Liver (tissue), 9 donors: ENCODE measurements around the gene HTATSF1. TPM values are rescaled to one million over a fixed set of nuclear protein-coding genes. Genes with fewer than 3 reads are reported as not detected.

ENCODE experiments used
- DNase-seq: peaks from one replicate; pipeline ENCODE4 v3.0.0-alpha.2; 2017; ENCODE audit warnings: low spot score
- H3K27ac ChIP-seq, 2 donors: one replicate each; pipeline ENCODE4 v1.7.0; 2013; ENCODE audit warnings: inconsistent platforms in 2 of 2, low read length in 2 of 2, control low read depth in 1 of 2, low read depth in 1 of 2, mild to moderate bottlenecking in 1 of 2
- H3K27me3 ChIP-seq, 4 donors: one replicate each; pipeline versions ENCODE4 v1.6.1 to v1.7.0; 2013; ENCODE audit warnings: low read length in 3 of 4, inconsistent platforms in 1 of 4, mild to moderate bottlenecking in 1 of 4, moderate library complexity in 1 of 4; ENCODE audit not compliant: control insufficient read depth in 4 of 4, insufficient read depth in 4 of 4
- H3K36me3 ChIP-seq, 4 donors: one replicate each; pipeline versions ENCODE4 v1.6.1 to v1.7.0; 2013; ENCODE audit warnings: low read length in 3 of 4, mild to moderate bottlenecking in 3 of 4, low read depth in 1 of 4, moderate library complexity in 1 of 4; ENCODE audit not compliant: control insufficient read depth in 4 of 4, insufficient read depth in 3 of 4
- H3K4me1 ChIP-seq, 4 donors: one replicate each; pipeline versions ENCODE4 v1.6.1 to v1.7.0; 2013; ENCODE audit warnings: low read length in 3 of 4, mild to moderate bottlenecking in 3 of 4, moderate library complexity in 1 of 4; ENCODE audit not compliant: control insufficient read depth in 4 of 4, insufficient read depth in 4 of 4
- H3K4me3 ChIP-seq, 3 donors: one replicate each; pipeline versions ENCODE4 v1.6.1 to v1.7.0; 2013; ENCODE audit warnings: low read length in 3 of 3, control low read depth in 1 of 3, low read depth in 1 of 3, mild to moderate bottlenecking in 1 of 3
- H3K9ac ChIP-seq, 2 donors: one replicate each; pipeline ENCODE4 v1.7.0; 2013; ENCODE audit warnings: low read length in 2 of 2, mild to moderate bottlenecking in 2 of 2, moderate library complexity in 2 of 2, control low read depth in 1 of 2, low read depth in 1 of 2
- H3K9me3 ChIP-seq, 4 donors: one replicate each; pipeline versions ENCODE4 v1.6.1 to v1.7.0; 2013; ENCODE audit warnings: low read length in 3 of 4; ENCODE audit not compliant: control insufficient read depth in 4 of 4
- CTCF ChIP-seq: fragments of 150-350 bp; IDR thresholded peaks from 2 replicates; pipeline ENCODE4 v1.5.1; 2017; ENCODE audit warnings: improper control_type of control experiment, low read depth, low read length; ENCODE audit not compliant: missing input control
- EGR1 ChIP-seq, 2 donors: IDR thresholded peaks; 2 replicates each; pipeline ENCODE4 v1.6.1; 2016 to 2018; ENCODE audit warnings: antibody characterized with exemption in 2 of 2, low read depth in 2 of 2
- FOXA1 ChIP-seq: IDR thresholded peaks from 2 replicates; pipeline ENCODE4 v1.6.1; 2016; ENCODE audit warnings: antibody characterized with exemption
- FOXA2 ChIP-seq: IDR thresholded peaks from 2 replicates; pipeline ENCODE4 v1.6.1; 2016; ENCODE audit warnings: antibody characterized with exemption
- GABPA ChIP-seq, 2 donors: IDR thresholded peaks in 1 of 2; conservative IDR thresholded peaks in 1 of 2; 2 replicates each; pipeline ENCODE4 v1.6.1; 2016; ENCODE audit warnings: antibody characterized with exemption in 2 of 2, mild to moderate bottlenecking in 1 of 2, moderate library complexity in 1 of 2
- HNF4A ChIP-seq, 2 donors: conservative IDR thresholded peaks; 2 replicates each; pipeline ENCODE4 v1.6.1; 2016; ENCODE audit warnings: antibody characterized with exemption in 2 of 2, mild to moderate bottlenecking in 2 of 2
- HNF4G ChIP-seq: IDR thresholded peaks from 2 replicates; pipeline ENCODE4 v1.6.1; 2016; ENCODE audit warnings: antibody characterized with exemption
- JUND ChIP-seq, 2 donors: IDR thresholded peaks; 2 replicates each; pipeline ENCODE4 v1.6.1; 2016; ENCODE audit warnings: antibody characterized with exemption in 2 of 2
- MAX ChIP-seq: IDR thresholded peaks from 2 replicates; pipeline ENCODE4 v1.6.1; 2016; ENCODE audit warnings: antibody characterized with exemption
- NR2F2 ChIP-seq: IDR thresholded peaks from 2 replicates; pipeline ENCODE4 v1.6.1; 2016; ENCODE audit warnings: antibody characterized with exemption
- RAD21 ChIP-seq, 2 donors: IDR thresholded peaks; 2 replicates each; pipeline ENCODE4 v1.6.1; 2016; ENCODE audit warnings: antibody characterized with exemption in 2 of 2, mild to moderate bottlenecking in 2 of 2
- RXRA ChIP-seq, 2 donors: IDR thresholded peaks; 2 replicates each; pipeline ENCODE4 v1.6.1; 2017 to 2018; ENCODE audit warnings: antibody characterized with exemption in 2 of 2, mild to moderate bottlenecking in 1 of 2
- SP1 ChIP-seq: IDR thresholded peaks from 2 replicates; pipeline ENCODE4 v1.6.1; 2018; ENCODE audit warnings: antibody characterized with exemption, mild to moderate bottlenecking
- TAF1 ChIP-seq: conservative IDR thresholded peaks from 2 replicates; pipeline ENCODE4 v1.6.1; 2016; ENCODE audit warnings: antibody characterized with exemption, mild to moderate bottlenecking
- ZBTB33 ChIP-seq: IDR thresholded peaks from 2 replicates; pipeline ENCODE4 v1.6.1; 2016; ENCODE audit warnings: antibody characterized with exemption
- WGBS: extraction: QIAGEN DNeasy Blood & Tissue Kit; methylation state at CpG from one replicate; pipeline ENCODE4 v1.1.7; 2013; 5-methylcytosine and 5-hydroxymethylcytosine counted together
- polyA plus RNA-seq, 2 donors: library from polyadenylated mRNA; stranded (reverse) in 1 of 2; unstranded in 1 of 2; fragments of 200-250 nt in 1 of 2; fragments of >200 nt in 1 of 2; fragmentation: Nextera tagmentation in 1 of 2; extraction: Ambion mirVana in 1 of 2; gene quantifications; one replicate each; pipeline versions ENCODE4 v1.2.1 to v1.2.3, GENCODE V29; 2013 to 2015
- total RNA-seq, 2 donors: library from RNA; depleted of rRNA; stranded (reverse); fragments of >200 nt; gene quantifications; one replicate each; pipeline ENCODE4 v1.2.3, GENCODE V29; 2014
- donor health status: healthy.
- donor health status: healthy.
- donor health status: healthy.
- donor health status: healthy.
- donor health status: healthy.

HTATSF1 gene
- total and polyA plus RNA-seq, 4 donors, result 12.5 to 35.7 (median 14.1) TPM

- TF ChIP-seq ZBTB33, result no peak
- TF ChIP-seq RAD21 (IDR thresholded peaks at IDR 0.05), result no peak
These were observed 44.8 kb upstream of the HTATSF1 start (continued) for GRCh38 chrX:136452614-136453013.

GRCh38 chrX:136453114-136453513 is 44.3 kb upstream of the HTATSF1 start:
- TF ChIP-seq RXRA (IDR thresholded peaks at IDR 0.05) (no peak), MAX (no peak), CTCF (no peak)
- H3K9ac ChIP-seq, result no peak overlapping the region
- no peak overlapping the region for H3K27ac ChIP-seq
- H3K9me3 ChIP-seq, result no peaks in the 10 kb centered on the region
- H3K4me3 ChIP-seq, result no peak overlapping the region
- no peaks in the 10 kb centered on the region for H3K36me3 ChIP-seq
- WGBS, result 78% methylated on average over 1 of the region's 1 CpG
- peaks cover 0 to 2% (median 0%) of the 10 kb centered on the region in 4 donors for H3K27me3 ChIP-seq
- H3K4me1 ChIP-seq, result no peaks in the 10 kb centered on the region
- no peak for DNase-seq

GRCh38 chrX:136453771-136454170 is 43.6 kb upstream of the HTATSF1 start:
- Histone ChIP-seq H3K9me3 (no peaks in the 10 kb centered on the region), H3K36me3 (no peaks in the 10 kb centered on the region), H3K27ac (no peak overlapping the region), H3K27me3 (peaks cover 0 to 2% (median 0%) of the 10 kb centered on the region in 4 donors), H3K9ac (no peak overlapping the region), H3K4me1 (no peaks in the 10 kb centered on the region), H3K4me3 (no peak overlapping the region)
- TF ChIP-seq RXRA (IDR thresholded peaks at IDR 0.05) (no peak), RAD21 (IDR thresholded peaks at IDR 0.05) (no peak), JUND (IDR thresholded peaks at IDR 0.05) (no peak), FOXA2 (no peak), NR2F2 (no peak), HNF4G (no peak), ZBTB33 (no peak), TAF1 (no peak), GABPA (IDR thresholded peaks at IDR 0.05 in 1 of 2, conservative IDR thresholded peaks at IDR 0.05 in 1 of 2) (no peak), HNF4A (conservative IDR thresholded peaks at IDR 0.05) (no peak), FOXA1 (no peak), EGR1 (IDR thresholded peaks at IDR 0.05; ENCODE audit: low read depth in 2 of 2) (no peak), SP1 (no peak), CTCF (no peak)
- 32% methylated on average over 1 of the region's 1 CpG for WGBS
- DNase-seq, result no peak
